ENCODE measurements around the gene MACROD2. TPM values are rescaled to one million over a fixed set of nuclear protein-coding genes. Genes with fewer than 3 reads are reported as not detected.

The MACROD2 gene
- total RNA-seq, 1 experiment from 2014 or later, result 1.6 TPM

- H2AK5ac ChIP-seq (ENCODE audit: insufficient read length, low read length), result no peak overlapping the region
- H3K79me2 ChIP-seq (ENCODE audit: insufficient read depth, low read length), result no peaks in the 10 kb centered on the region
- peaks cover 15 to 20% of the 10 kb centered on the region in 2 experiments for H3K4me1 Mint-ChIP-seq
- H3K4ac ChIP-seq (ENCODE audit: low read depth, low read length), result no peak overlapping the region
- no peak overlapping the region for H3T11ph ChIP-seq (ENCODE audit: low read length)
- no peaks in the 10 kb centered on the region for H3K27me3 Mint-ChIP-seq (ENCODE audit: low read depth)
- no peak overlapping the region for H3K56ac ChIP-seq (ENCODE audit: insufficient read length, low read depth, low read length)
- no peak overlapping the region for H3K4me3 Mint-ChIP-seq
- H3K9ac ChIP-seq (ENCODE audit: extremely low read depth, insufficient read length, low read length), result no peak overlapping the region
- H2BK120ac ChIP-seq (ENCODE audit: low read depth, low read length, poor library complexity, severe bottlenecking), result no peak overlapping the region
- no peak overlapping the region for H4K8ac ChIP-seq (replicated peaks; ENCODE audit: insufficient read length, low read depth, low read length)
- DNase-seq, result no peak
- H3K79me1 ChIP-seq (ENCODE audit: insufficient read depth, low read depth, low read length, poor library complexity, severe bottlenecking), result no peaks in the 10 kb centered on the region
- H3K27ac ChIP-seq (ENCODE audit: insufficient read length, low read depth, low read length), result no peak overlapping the region
- H2BK5ac ChIP-seq (ENCODE audit: insufficient read length, low read length), result no peak overlapping the region
- H2BK15ac ChIP-seq (ENCODE audit: low read depth, low read length), result no peak overlapping the region
- H3K36me3 Mint-ChIP-seq (ENCODE audit: insufficient read depth in 1 of 3, low read depth in 3 of 3), result no peaks in the 10 kb centered on the region
- no peak overlapping the region for H4K91ac ChIP-seq (ENCODE audit: insufficient read length, low read depth, low read length)
- H3K4me2 ChIP-seq (ENCODE audit: insufficient read depth, insufficient read length, low read length), result no peak overlapping the region
- no peak overlapping the region for H2BK20ac ChIP-seq (ENCODE audit: low read depth, low read length, poor library complexity, severe bottlenecking)
- TF ChIP-seq, protein P1, sequence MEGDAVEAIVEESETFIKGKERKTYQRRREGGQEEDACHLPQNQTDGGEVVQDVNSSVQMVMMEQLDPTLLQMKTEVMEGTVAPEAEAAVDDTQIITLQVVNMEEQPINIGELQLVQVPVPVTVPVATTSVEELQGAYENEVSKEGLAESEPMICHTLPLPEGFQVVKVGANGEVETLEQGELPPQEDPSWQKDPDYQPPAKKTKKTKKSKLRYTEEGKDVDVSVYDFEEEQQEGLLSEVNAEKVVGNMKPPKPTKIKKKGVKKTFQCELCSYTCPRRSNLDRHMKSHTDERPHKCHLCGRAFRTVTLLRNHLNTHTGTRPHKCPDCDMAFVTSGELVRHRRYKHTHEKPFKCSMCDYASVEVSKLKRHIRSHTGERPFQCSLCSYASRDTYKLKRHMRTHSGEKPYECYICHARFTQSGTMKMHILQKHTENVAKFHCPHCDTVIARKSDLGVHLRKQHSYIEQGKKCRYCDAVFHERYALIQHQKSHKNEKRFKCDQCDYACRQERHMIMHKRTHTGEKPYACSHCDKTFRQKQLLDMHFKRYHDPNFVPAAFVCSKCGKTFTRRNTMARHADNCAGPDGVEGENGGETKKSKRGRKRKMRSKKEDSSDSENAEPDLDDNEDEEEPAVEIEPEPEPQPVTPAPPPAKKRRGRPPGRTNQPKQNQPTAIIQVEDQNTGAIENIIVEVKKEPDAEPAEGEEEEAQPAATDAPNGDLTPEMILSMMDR (conservative IDR thresholded peaks at IDR 0.05), result no peak
- H3K23me2 ChIP-seq (ENCODE audit: insufficient read length, low read depth, low read length, poor library complexity, severe bottlenecking), result no peaks in the 10 kb centered on the region
- H3K9me3 ChIP-seq (ENCODE audit: control insufficient read depth, low read depth, low read length), result no peaks in the 10 kb centered on the region
- no peak overlapping the region for H4K5ac ChIP-seq (ENCODE audit: insufficient read length, low read depth, low read length)
- no peaks in the 10 kb centered on the region for H3K4me1 ChIP-seq (ENCODE audit: insufficient read depth, low read length)
- H4K20me1 ChIP-seq (ENCODE audit: control insufficient read depth, insufficient read depth, insufficient read length), result no peaks in the 10 kb centered on the region
- H3K18ac ChIP-seq (ENCODE audit: insufficient read length, low read depth, low read length), result no peak overlapping the region
- no peak overlapping the region for H2AFZ ChIP-seq (ENCODE audit: low read length)
- H3K27me3 ChIP-seq (ENCODE audit: insufficient read depth, low read length), result no peaks in the 10 kb centered on the region
- no peaks in the 10 kb centered on the region for H3K9me3 Mint-ChIP-seq
- H3K14ac ChIP-seq (ENCODE audit: insufficient read depth, low read length), result no peak overlapping the region
- H3K27ac Mint-ChIP-seq, result no peak overlapping the region
- H2BK12ac ChIP-seq (ENCODE audit: insufficient read length, low read depth, low read length), result no peak overlapping the region
- WGBS (ENCODE audit: extremely low coverage, insufficient read length, low lambda C conversion rate), result no CpG with 5 or more reads among the region's 5 CpGs
- no peak overlapping the region for H3K23ac ChIP-seq (ENCODE audit: insufficient read length, low read depth, low read length)
Measured at GRCh38 chr20:15710636-15711035, 1715.3 kb downstream of the MACROD2 start.

Measured in H9 (cell line).